Stomach (tissue), 9 donors: ENCODE measurements around the gene MAP4K1. TPM values are rescaled to one million over a fixed set of nuclear protein-coding genes. Genes with fewer than 3 reads are reported as not detected.
A peak's percentile ranks its signal among the peaks of the same experiment; 100 is the strongest.

ENCODE experiments used
- DNase-seq, 2 donors: peaks; one replicate each; pipeline versions ENCODE4 v3.0.0 to v3.0.0-alpha.2; 2013 to 2019
- H3K27ac ChIP-seq, 5 donors: fragments of 200-600 bp in 4 of 5; sonication (generic) in 4 of 5; one replicate each; pipeline ENCODE4 v1.5.1; 2013 to 2019; ENCODE audit warnings: mild to moderate bottlenecking in 1 of 5, moderate library complexity in 1 of 5
- H3K27me3 ChIP-seq, 3 donors: fragments of 200-600 bp; sonication (generic); one replicate each; pipeline ENCODE4 v1.5.1; 2017 to 2019; ENCODE audit warnings: mixed run types in 1 of 3
- H3K36me3 ChIP-seq, 4 donors: fragments of 200-600 bp; sonication (generic); 1 replicate in 3 of 4; 2 replicates in 1 of 4; pipeline ENCODE4 v1.5.1; 2016 to 2019
- H3K4me1 ChIP-seq, 4 donors: fragments of 200-600 bp; sonication (generic); one replicate each; pipeline ENCODE4 v1.5.1; 2016 to 2019
- H3K4me3 ChIP-seq, 4 donors: fragments of 200-600 bp; sonication (generic) in 3 of 4; one replicate each; pipeline ENCODE4 v1.5.1; 2016 to 2019; ENCODE audit warnings: mild to moderate bottlenecking in 1 of 4
- H3K9me3 ChIP-seq, 4 donors: fragments of 200-600 bp; sonication (generic); one replicate each; pipeline ENCODE4 v1.5.1; 2016 to 2019
- EP300 ChIP-seq: sonication (generic); formaldehyde crosslinking; IDR thresholded peaks from one replicate; pipeline ENCODE4 v1.6.1; 2017; ENCODE audit warnings: antibody characterized with exemption
- POLR2A ChIP-seq, 4 donors: fragments of 450-650 bp; IDR thresholded peaks; one replicate each; pipeline ENCODE4 v1.6.1; 2016; ENCODE audit warnings: antibody characterized with exemption in 4 of 4, control low read depth in 2 of 4, mild to moderate bottlenecking in 1 of 4, moderate library complexity in 1 of 4
- POLR2AphosphoS5 ChIP-seq, 3 donors: sonication (generic); formaldehyde crosslinking; IDR thresholded peaks; one replicate each; pipeline ENCODE4 v1.6.1; 2016; ENCODE audit warnings: antibody characterized with exemption in 3 of 3
- WGBS, 5 donors: extraction: QIAGEN DNeasy Blood & Tissue Kit in 3 of 5; methylation state at CpG; one replicate each; pipeline versions ENCODE4 v1.1.5 to v1.1.7; 2013 to 2018; 5-methylcytosine and 5-hydroxymethylcytosine counted together
- intact Hi-C: fragments of 100-400 bp; cut with DNase I; formaldehyde crosslinking; loops from one replicate; pipeline ENCODE4 v1.15.1; 2023; ENCODE audit warnings: low total_unique reads
- polyA plus RNA-seq, 3 donors: library from polyadenylated mRNA; stranded (reverse); fragments of 200-250 nt; gene quantifications; one replicate each; pipeline ENCODE4 v1.2.3, GENCODE V29; 2013
- total RNA-seq, 5 donors: library from RNA; depleted of rRNA; stranded (reverse); fragments of >200 nt; gene quantifications; one replicate each; pipeline versions ENCODE4 v1.1.0 to v1.2.3, GENCODE V29; 2014 to 2016
- TF ChIP-seq, protein P1 (sequence below), 7 experiments: fragments of 450-650 bp in 4 of 7; fragments of 200-600 bp in 3 of 7; sonication (generic) in 3 of 7; IDR thresholded peaks; one replicate each; pipeline ENCODE4 v1.5.1; 2016 to 2019; ENCODE audit warnings: antibody characterized with exemption in 7 of 7, control low read depth in 2 of 7, mild to moderate bottlenecking in 1 of 7
- donor health status: healthy with polysubstance abuse.
- donor health status: Bipolar disorder and iron deficiency.
- donor health status: healthy.

The MAP4K1 gene
- total and polyA plus RNA-seq, 8 donors, result 1.2 to 12.9 (median 5.0) TPM; not detected in 1

DNA sequence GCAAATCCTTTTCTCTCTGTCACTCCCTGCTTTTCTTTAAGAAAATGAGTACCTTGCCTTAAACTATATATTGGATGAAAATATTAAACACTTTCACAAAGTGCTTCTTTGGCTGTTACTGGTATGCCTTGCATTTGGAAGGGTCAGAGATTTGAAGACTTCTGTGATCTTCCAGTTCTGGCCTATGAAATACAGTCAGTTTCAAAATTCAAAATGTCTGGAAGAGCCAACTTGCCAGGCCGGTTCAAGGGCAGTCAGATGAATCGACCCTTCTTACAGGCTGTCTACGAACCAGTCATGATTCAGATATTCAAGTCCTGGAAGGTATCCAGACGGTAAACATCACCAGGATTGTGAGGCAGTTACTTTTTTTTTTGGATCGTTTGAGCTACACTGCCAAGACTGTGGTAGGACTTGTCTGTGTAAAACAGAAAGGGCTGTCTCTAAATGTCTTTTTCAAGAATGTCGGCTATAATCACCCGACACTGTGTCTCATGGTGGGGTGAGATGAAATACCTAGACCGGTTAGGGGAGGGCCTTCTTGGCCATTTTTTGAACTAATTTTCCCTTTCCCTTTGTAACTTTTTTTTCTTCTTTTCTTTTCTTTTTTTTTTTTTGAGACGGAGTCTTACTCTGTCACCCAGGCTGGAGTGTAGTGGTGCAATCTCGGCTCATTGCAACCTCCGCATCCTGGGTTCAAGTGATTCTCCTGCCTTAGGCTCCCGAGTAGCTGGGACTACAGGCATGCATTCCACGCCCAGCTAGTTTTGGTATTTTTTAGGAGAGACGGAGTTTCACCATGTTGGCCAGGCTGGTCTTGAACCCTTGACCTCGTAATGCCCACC is 40.9 kb upstream of the MAP4K1 start:
- TF ChIP-seq, protein P1, sequence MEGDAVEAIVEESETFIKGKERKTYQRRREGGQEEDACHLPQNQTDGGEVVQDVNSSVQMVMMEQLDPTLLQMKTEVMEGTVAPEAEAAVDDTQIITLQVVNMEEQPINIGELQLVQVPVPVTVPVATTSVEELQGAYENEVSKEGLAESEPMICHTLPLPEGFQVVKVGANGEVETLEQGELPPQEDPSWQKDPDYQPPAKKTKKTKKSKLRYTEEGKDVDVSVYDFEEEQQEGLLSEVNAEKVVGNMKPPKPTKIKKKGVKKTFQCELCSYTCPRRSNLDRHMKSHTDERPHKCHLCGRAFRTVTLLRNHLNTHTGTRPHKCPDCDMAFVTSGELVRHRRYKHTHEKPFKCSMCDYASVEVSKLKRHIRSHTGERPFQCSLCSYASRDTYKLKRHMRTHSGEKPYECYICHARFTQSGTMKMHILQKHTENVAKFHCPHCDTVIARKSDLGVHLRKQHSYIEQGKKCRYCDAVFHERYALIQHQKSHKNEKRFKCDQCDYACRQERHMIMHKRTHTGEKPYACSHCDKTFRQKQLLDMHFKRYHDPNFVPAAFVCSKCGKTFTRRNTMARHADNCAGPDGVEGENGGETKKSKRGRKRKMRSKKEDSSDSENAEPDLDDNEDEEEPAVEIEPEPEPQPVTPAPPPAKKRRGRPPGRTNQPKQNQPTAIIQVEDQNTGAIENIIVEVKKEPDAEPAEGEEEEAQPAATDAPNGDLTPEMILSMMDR (IDR thresholded peaks at IDR 0.05), result no peak
- peak; percentile 79 to 95 (median 88) for TF ChIP-seq POLR2AphosphoS5 (IDR thresholded peaks at IDR 0.05)
- Histone ChIP-seq H3K27ac (peak overlapping the region; percentile 77 to 99 (median 96)), H3K27me3 (no peaks in the 10 kb centered on the region), H3K36me3 (peaks cover 0 to 11% (median 8%) of the 10 kb centered on the region in 4 donors), H3K4me3 (peak overlapping the region in 1 of 4 donors; percentile 2), H3K9me3 (no peaks in the 10 kb centered on the region), H3K4me1 (peaks cover 95 to 100% (median 99%) of the 10 kb centered on the region in 4 donors)
- peak; percentile 63 to 96 for DNase-seq
- WGBS, 5 donors, result 25 to 28% (median 26%) methylated on average over 15 of the region's 15 CpGs
- intact Hi-C loops, result loop anchor here (10.0 kb wide), 1 partner anchor 46 kb away; no protein-coding TSS in a partner anchor

DNA sequence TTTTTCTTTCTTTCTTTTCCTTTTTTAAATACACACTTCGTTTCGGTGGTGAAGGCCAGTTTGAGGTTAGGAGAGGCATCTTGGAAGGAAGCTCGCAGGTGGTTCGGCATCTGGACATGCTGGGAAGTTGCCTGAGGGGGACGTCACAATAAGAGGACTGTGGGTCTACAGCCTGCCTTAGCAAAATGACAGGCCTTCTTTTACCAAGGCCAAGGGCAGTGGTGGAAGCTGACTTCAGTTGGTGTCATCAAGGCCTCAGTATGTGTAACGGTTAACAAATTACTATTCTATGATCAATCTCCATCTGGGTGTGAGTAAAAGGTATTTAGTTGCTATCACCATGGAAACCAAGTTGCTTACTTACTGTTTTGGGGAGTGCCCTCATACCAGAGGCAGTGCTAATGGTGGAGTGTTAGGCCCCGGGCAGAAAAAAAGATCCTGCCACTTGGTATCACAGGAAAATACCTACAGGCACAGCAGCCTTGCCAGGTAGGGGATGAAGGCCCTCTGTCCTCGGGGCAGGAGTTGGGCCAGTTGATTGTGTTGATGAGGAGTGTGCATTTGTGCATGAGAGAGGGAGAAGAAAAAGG is 40.0 kb upstream of the MAP4K1 start:
- intact Hi-C loops, result loop anchor here (10.0 kb wide), 1 partner anchor 47 kb away; no protein-coding TSS in a partner anchor
- Histone ChIP-seq H3K27me3 (no peaks in the 10 kb centered on the region), H3K27ac (peak overlapping the region; percentile 53 to 99 (median 96)), H3K4me1 (peaks cover 93 to 100% (median 98%) of the 10 kb centered on the region in 4 donors), H3K4me3 (no peak overlapping the region), H3K36me3 (peaks cover 0 to 11% (median 8%) of the 10 kb centered on the region in 4 donors), H3K9me3 (no peaks in the 10 kb centered on the region)
- TF ChIP-seq, protein P1 (IDR thresholded peaks at IDR 0.05), result no peak
- peak in 1 of 3 donors; percentile 9 for TF ChIP-seq POLR2AphosphoS5 (IDR thresholded peaks at IDR 0.05)
- TF ChIP-seq EP300, result no peak
- no peak for TF ChIP-seq POLR2A (IDR thresholded peaks at IDR 0.05)
- DNase-seq, result peak in 1 of 2 donors; percentile 66
- WGBS, 5 donors, result 49 to 58% (median 57%) methylated on average over 8 of the region's 8 CpGs

DNA sequence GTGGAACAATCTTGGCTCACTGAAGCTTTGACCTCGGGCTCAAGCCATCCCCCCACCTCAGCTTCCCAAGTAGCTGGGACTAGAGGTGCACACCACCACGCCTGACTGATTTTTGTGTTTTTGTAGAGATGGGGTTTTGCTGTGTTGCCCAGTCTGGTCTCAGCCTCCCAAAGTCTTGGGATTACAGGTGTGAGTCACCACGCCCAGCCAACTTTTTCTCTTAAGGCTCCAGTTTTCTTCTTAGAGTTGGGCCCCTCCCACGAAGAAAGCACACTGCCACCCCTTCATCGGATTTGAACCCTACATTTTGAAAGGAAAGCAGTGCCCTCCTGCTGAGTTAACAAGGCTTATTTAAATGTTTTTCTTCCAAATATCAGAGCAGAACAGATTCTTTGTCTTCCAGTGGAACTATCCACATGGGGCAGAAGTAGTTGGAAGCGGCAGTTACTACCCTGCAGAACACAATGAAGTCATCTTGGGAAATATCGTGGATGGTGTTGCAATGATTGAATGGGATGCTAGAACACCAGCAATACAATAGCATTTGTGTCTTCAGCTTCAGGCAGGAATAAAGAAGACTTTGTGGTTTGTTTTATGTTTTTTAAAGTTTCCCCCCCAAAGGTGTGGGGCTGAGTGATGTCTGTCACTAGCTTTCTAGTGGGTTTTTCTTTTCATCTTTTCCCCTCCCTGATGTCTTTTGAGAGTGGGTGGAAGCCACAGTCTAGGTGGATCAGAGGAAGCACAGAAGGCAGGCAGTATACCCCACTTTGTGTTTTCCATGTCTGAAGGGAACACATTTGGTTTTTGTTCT is 38.6 kb upstream of the MAP4K1 start:
- H3K9me3 ChIP-seq, result no peaks in the 10 kb centered on the region
- peaks cover 93 to 100% (median 98%) of the 10 kb centered on the region in 4 donors for H3K4me1 ChIP-seq
- peak overlapping the region; percentile 63 to 99 (median 96) for H3K27ac ChIP-seq
- H3K36me3 ChIP-seq, result peaks cover 0 to 11% (median 8%) of the 10 kb centered on the region in 4 donors
- DNase-seq, result no peak
- TF ChIP-seq EP300 (no peak), POLR2A (IDR thresholded peaks at IDR 0.05) (no peak), POLR2AphosphoS5 (IDR thresholded peaks at IDR 0.05) (no peak)
- TF ChIP-seq, protein P1 (IDR thresholded peaks at IDR 0.05), result no peak
- H3K27me3 ChIP-seq, result no peaks in the 10 kb centered on the region
- WGBS, 5 donors, result 60 to 77% (median 71%) methylated on average over 7 of the region's 7 CpGs
- intact Hi-C loops, result loop anchor here (10.0 kb wide), 1 partner anchor 48 kb away; no protein-coding TSS in a partner anchor
- H3K4me3 ChIP-seq, result no peak overlapping the region
